ENCODE results near the gene CFTR.
"Not testable (repeated sequence)": the region's sequence is repeated elsewhere in the genome, so short reads cannot be mapped to it uniquely, and the experiment has no call there.

CFTR gene

DNA sequence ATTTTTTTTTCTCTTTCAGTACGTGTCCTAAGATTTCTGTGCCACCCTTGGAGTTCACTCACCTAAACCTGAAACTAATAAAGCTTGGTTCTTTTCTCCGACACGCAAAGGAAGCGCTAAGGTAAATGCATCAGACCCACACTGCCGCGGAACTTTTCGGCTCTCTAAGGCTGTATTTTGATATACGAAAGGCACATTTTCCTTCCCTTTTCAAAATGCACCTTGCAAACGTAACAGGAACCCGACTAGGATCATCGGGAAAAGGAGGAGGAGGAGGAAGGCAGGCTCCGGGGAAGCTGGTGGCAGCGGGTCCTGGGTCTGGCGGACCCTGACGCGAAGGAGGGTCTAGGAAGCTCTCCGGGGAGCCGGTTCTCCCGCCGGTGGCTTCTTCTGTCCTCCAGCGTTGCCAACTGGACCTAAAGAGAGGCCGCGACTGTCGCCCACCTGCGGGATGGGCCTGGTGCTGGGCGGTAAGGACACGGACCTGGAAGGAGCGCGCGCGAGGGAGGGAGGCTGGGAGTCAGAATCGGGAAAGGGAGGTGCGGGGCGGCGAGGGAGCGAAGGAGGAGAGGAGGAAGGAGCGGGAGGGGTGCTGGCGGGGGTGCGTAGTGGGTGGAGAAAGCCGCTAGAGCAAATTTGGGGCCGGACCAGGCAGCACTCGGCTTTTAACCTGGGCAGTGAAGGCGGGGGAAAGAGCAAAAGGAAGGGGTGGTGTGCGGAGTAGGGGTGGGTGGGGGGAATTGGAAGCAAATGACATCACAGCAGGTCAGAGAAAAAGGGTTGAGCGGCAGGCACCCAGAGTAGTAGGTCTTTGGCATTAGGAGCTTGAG is at the start of gene CFTR:
CFTR (plus strand) TSS at position 801 of the 830 bp plus-strand sequence. CDS start 70 bp downstream, outside the sequence.
- DNase-seq: no peak

DNA sequence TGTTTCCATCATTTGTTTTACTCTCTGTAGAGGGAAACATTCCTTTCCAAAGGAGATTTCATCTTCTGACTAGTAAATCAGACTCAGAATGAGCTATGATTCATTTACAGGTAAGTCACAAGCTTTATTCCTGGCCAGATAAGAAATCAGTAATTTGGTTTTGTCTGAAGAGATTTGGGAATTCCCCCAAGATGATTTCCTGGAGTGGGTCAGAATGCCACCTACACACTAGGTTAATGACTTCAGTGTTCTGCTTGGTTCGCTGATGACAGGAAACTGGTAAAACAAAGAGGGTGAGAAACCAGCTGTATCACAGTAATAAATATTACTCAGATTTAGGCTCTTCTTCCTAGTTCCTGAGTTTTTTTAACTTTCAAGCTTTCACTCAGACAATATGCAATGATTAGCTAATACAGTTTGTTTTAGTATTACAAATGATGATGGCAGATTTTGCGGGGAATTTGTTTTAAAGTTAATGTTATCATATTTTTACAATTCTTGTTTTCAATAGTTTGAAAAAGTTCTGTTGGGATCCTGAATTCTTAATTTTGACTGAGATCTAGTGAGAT is 44.3 kb upstream of the CFTR start:
- DNase-seq: no peak

DNA sequence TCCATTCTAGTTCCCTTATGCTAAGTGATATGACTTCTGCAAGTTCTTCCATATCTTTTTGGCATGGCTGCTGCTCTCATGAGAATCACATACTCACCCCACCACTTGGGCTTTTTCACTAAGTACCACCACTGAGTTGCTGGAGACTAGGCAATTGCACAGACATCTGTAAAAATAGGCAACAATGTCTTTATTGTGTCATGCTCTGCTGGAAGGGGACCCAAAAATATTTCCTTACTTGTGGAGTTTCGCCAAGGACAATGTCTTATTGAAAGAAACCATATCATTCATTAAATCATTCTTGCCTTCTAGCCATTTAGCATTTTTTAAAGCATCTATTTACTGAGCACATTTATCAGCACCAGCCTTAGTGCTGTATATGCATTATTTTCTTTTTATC is 35.2 kb upstream of the CFTR start:
- DNase-seq: no peak

DNA sequence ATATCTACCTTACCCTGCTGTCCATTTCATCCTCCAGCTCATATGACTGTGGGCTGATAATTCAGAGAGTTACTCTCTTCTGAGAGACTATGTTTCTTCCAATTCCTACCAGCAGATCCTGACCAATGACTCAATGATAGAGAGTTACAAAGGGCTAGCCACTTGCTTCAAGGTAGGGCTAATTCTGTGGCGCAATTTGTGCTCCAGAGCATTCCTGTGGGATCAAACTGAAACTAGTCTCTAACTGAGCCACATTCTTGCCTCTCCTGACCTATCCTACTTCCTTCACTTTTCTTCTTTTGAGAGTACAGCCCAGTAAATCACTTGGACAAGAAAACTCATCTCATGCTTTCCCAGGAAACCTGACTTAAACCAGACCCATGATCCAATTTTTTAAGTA is 34.6 kb upstream of the CFTR start:
- DNase-seq: no peak

DNA sequence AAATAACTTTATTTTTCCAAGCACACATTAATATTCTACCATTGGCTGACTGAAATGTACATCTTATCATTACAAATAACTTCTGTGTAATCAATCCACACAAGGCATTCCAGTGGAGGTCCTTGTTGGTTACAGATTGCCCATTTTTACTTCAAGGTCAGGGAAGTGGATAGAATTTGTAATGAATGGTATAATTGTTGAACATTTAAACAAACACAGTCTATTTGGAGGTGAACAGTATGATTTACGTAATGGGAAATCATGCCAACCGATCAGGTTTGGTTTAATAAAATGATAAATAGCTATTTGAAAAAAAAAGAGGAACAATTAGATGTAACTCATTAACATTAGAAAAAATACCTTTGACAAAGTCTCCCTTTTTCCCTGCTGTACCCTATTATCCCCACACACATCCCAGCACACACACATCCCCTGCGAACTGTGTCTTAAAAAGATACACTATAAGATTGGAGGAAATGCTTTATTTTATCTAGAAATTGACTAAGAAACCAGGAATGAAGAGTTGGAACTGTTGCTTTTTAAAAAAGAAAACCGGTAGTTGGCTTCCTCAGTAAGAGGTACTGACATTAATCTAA is 33.5 kb upstream of the CFTR start:
- no peak for DNase-seq

DNA sequence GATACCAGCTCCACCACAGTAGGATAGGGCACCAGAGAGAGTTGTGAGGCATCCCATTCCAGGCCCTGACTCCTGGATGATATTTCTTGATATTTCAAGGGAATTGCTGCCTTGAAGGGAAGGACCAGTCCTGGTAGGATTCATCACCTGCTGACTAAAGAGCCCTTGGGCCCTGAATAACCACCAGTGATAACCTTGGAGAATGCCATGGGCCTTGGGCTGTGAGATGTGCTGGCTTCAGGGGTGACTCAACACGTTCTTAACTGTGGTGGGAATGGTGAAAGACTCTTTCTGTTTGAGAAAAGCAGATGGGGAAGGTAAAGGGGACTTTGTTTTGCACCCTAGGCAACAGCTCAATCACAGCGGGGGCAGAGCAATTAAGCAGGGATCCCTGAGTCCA is 31.2 kb upstream of the CFTR start:
- no peak for DNase-seq

DNA sequence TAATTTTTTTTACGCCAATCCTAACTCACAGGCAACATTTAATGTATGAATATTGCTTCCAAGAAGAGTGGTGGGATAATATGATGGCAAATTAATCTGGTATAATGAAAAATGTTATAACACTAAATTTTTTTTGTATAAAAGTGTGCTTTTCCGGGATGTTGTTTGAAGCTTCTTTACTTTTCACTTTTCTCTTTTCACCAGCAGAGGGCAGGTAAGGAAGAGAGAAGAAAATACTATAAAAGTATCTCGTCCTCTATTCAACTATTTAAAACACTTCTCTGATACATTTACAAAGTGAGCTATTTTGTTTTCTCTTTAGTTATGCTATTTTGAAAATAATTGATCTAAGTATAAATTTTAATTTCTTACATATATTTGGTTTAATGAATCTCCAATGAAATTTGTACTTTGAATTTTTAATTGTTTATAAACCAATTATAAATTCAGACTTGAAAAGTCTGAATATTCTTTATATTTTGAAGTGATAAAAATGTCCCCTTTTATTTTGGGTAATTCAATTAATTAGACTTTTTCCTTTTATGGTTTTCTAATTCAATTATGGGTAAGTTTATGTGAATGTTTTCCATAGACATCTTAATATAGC is 20.7 kb upstream of the CFTR start:
- DNase-seq: no peak

DNA sequence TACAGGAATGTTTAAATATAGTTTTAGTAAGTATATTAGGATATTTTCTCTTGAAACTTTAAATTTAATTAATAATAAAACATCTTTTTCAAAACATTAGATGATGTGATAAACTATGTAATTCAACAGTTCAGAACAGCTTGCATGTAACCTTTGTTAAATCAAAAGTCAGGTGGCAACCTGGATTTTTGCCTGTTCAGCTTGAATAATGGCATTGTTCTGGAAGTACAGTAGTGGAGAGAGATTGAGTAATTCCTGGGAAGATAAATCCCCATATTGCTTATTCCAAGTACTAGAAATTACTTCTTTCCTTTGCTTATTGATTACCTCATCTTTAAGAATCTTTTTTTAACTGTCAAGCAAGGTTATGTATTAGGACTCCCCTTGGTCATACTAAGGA is 20.1 kb upstream of the CFTR start:
- DNase-seq: no peak

DNA sequence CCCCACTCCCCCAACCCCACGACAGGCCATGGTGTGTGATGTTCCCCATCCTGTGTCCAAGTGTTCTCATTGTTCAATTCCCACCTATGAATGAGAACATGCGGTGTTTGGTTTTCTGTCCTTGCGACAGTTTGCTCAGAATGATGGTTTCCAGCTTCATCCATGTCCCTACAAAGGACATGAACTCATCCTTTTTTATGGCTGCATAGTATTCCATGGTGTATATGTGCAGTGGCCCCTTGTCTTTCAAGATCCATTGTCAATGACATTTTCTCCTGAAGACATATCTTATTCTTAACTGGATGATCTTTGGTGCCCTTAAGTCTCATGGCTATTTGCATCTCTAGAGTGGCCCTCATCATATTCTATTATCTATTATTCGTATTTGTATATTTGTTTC is 19.0 kb upstream of the CFTR start:
- not testable (repeated sequence) for DNase-seq

DNA sequence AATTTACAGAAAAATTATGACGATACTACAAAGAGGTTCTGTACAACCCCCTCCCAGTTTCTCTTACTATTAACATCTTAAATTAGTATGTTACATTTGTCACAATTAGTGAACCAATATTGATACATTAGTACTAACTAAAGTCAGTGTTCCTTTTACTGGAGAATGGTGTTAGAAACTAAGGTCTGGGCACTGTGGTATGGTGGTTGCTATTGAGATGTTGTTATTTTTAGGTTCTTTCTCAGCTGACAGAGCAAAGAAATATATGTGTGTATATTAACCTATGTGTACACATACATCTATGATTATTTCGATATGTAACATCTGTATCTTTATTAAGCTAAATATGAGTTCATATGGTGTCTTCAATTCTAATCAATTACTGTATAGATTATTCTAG is 11.7 kb upstream of the CFTR start:
- DNase-seq: no peak

DNA sequence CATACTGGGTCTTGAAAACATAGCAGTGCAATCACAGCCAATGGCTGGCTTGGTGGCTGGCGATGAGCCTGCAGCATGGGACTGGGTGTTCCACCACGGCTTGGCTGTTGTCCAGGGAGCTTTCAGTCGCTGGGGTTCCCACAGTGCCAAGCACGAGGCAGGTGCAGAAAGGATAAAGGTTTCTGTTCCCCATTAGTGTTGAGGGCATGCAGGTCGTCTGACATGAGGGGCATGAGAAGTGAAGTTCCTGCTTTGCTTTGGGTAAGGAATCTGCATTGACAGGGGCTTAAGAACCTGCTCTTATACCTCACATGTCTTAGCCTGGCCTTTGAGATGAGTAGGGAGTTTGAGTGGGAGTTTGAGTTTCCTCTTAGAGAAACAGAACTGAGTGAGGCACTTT is 9.0 kb upstream of the CFTR start:
- no peak for DNase-seq

DNA sequence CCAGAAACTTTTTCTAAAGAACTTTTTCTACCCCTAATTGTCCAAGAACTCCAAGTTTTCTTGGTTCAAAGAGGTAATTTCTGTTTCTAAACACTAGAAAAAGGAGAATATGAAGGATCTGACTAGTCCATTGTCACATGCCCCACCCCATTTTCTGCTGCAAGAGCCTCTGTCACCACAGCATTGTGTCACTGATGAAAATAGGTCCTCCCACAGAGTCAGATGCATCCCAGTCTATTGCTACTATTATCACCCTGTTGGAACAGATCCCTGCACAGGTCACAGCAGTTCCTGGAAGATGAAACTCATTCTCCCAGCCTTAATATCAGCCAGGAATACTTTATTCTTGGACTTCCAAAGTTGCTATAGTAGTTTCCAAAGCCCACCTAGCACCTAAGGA is 7.5 kb upstream of the CFTR start:
- no peak for DNase-seq

DNA sequence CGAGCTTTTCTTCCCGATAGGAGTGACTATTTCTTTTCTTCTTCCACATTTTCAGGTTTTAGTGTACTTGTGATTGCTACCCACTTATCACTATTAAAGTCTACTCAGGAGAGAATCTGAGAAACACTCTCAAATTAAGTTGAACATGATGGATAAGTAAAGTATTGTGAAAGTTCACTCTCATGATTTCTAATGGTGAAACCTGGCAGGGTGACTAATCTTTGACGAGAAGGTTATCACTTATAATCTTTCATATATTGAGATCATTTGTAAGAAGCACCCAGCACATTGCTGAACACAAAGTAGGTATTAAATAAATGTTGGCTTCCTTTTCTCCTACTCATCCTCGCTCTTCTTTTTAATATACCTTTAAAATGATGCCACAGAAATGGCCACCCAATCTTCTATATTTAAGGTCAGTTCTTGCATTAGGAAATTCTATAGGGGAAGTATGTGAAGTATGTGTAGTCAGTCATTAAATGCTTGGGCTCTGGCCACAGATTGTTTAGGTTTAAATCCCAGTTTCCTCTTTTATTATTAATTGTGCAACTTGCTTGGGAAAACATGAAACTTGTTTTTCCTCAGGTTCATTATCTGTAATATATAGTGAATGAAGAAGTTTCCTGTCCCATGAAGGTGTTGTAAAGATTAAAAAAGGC is 3.1 kb upstream of the CFTR start:
- no peak for DNase-seq

DNA sequence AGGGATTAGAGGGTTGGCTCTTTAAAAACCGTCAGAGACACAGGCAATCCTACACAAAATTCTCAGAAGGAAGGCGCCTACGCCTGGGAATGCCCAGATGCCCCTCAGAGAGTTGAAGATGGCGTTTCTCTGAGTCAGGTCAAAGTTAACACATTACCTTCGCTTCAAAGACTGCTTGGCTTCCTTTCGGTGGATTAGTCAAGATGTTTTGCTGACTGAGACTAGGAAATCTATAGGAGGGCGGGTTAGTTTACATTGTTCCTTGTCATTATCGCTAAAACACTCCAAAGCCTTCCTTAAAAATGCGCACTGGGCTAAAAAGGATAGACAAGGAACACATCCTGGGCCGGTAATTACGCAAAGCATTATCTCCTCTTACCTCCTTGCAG is 995 bp upstream of the CFTR start:
- DNase-seq: no peak

DNA sequence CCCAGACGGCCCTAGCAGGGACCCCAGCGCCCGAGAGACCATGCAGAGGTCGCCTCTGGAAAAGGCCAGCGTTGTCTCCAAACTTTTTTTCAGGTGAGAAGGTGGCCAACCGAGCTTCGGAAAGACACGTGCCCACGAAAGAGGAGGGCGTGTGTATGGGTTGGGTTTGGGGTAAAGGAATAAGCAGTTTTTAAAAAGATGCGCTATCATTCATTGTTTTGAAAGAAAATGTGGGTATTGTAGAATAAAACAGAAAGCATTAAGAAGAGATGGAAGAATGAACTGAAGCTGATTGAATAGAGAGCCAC is 184 bp downstream of the CFTR start:
- no peak for DNase-seq

DNA sequence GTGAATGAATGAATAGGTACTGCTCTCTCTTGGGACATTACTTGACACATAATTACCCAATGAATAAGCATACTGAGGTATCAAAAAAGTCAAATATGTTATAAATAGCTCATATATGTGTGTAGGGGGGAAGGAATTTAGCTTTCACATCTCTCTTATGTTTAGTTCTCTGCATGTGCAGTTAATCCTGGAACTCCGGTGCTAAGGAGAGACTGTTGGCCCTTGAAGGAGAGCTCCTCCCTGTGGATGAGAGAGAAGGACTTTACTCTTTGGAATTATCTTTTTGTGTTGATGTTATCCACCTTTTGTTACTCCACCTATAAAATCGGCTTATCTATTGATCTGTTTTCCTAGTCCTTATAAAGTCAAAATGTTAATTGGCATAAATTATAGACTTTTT is 1.2 kb downstream of the CFTR start:
- no peak for DNase-seq

DNA sequence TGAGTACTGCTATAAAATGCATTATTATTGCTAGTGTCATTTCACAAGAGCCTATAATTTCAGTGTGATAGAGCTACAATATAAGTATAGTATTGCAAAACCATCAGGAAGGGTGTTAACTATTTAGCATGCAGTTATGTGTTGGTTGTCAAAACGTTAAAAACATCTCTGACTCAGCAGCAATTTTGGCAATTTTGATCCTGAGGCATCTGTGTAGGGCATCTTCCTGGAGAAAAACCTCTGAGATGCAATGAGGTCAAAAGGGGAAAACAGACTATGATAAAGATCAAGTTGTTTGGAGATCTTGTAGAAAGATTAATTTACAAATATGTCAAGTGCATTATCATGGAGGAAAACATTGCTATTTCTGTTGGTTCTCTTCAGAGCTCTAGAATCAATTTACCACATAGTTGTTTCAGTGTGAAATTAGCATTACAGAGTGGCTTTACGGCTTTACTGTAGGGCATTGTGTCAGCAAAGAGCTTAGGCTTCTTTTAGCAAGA is 5.3 kb downstream of the CFTR start:
- DNase-seq: no peak

DNA sequence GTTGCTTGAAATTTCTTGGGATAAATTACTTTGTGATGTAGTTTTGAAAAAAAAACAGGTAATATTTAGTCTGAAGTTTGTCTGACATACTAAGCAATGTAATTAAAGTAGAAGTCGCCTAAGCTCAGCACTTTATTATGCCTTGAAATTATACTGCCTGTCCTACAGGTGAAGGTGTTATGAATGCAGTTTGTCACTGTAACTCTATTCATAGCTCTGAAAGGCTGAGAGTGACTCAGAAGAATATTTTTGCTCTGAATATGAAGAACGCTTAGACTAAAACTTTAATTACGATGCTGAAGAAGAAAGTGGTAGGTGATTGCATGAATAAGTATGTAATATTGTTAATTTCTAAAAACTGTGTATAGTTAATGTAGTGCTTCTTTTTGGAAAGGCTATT is 9.2 kb downstream of the CFTR start:
- DNase-seq: no peak

DNA sequence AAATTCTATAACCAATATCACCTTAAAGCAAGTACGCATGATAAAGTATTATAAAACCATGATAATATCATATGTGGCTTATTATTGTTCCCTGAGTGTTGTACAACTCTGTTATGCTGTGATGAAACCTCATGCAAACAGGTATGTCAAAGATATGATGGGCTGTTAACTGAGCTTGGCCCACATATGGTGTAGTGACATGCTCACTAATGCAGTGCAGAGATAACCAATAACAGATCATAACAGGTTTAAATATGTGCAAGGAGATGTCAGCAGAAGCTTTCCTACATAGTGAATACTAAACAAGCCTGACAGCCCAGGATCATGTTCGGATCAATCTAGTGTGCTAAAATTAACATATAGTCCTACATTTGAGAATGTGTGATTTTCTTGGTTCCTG is 9.6 kb downstream of the CFTR start:
- no peak for DNase-seq

DNA sequence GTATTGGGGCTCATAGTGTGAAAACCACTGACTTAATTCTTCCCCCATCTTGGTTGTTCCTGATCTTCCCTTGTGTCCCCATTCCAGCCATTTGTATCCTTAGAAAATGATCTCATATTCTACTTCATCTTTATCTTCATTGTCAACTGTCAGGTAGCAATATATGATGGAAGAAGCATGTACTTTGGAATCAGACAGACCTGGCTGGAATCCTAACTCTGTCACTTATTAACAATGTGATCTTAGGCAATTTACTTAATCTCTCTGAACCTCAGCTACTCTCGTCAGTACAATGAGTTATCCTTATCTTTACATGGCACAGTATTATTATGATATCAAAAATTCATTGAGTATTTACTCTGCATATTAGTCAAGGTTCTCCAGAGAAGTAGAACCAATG is 10.1 kb downstream of the CFTR start:
- no peak for DNase-seq

DNA sequence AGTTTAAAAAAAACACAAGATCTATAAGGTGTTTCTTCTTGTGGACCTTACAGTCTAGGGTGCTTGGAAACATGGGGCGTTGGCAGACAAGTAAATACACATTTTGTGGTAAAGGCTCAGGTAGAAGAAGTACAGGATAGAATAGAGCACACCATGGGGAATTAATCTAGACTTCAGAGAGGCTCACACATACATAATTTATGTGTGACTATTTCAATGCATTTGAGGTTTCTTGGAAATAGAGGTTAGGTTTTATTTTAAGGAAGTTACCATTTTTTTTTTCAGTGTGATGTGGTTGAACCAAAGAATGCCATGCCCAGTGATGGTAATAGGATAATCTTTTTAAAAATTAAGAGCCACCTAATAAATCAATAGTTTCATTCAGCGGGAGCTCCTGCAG is 12.8 kb downstream of the CFTR start:
- no peak for DNase-seq

DNA sequence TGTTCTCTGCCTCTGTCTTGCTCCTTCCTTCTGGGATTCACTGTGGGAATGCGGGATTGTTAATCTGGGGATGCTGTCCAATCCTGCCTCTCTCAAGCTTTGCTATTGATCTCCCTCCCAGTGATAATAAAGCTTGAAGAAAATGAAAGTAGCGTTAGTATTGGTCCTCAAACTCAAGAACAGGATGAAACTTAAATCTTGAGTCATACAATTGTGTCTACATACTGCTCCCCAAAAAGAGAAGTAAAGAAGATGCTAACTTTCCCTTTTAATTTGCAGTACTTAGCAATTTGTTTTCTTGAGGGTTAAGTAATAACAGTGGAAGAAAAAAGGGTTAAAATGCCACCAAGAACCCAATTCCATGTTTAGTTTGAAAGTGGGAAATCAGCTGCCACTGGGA is 13.6 kb downstream of the CFTR start:
- no peak for DNase-seq

DNA sequence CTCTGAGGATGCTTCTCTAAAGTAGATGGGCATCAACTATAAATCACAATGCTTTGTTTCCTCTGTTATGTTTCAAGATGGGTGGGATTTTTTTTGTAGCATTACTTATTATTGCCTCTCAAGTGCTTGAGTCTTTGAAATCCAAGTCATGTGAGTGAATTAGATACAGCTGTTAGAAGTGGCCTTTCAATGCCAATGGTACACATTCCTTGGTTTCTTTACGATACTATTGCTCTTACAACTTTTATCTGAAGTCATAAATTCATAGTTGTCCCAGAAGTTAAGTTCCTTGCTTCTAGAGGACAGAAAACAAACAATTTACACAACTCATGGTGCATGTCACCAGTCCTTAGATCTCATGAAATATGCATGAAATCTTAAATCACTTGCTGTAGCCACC is 15.5 kb downstream of the CFTR start:
- DNase-seq: no peak

DNA sequence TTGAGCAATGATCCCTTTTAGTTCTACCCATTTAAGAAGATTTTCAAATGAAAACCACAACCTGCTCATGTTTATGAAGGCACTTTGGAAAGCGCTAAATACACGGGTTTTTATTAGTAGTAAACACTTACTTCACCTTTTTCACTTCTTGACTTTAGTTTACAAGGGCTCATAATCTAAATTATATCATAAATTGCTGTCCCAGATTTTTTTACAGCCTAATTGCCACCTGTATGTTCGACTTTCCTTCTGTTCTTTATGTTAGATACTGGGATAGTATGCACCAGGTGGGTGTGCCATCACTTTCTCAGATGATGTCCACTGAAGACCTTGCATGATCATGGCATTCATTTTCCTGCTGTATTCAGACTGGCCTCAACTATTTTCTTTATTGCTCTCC is 22.5 kb downstream of the CFTR start:
- DNase-seq: no peak

All from cortex of kidney (tissue), 1 donor.